Stimulated activated CD8-positive, alpha-beta memory T cell treated with anti-CD3 and anti-CD28 coated beads, Interleukin-4, amount 100 ng/mL, for 48 hours (primary cell): ENCODE results near the gene LRRC3B.

ENCODE experiments used
- DNase-seq: peaks from one replicate; pipeline ENCODE4 v3.0.0-alpha.2; 2020

LRRC3B gene

GRCh38 chr3:26634601-26635000, 12.0 kb downstream of the LRRC3B start:
- no peak for DNase-seq

- DNase-seq: no peak
Observed at GRCh38 chr3:26636096-26636727, 13.6 kb downstream of the LRRC3B start.

GRCh38 chr3:26637698-26638097, 15.1 kb downstream of the LRRC3B start:
- no peak for DNase-seq

DNA sequence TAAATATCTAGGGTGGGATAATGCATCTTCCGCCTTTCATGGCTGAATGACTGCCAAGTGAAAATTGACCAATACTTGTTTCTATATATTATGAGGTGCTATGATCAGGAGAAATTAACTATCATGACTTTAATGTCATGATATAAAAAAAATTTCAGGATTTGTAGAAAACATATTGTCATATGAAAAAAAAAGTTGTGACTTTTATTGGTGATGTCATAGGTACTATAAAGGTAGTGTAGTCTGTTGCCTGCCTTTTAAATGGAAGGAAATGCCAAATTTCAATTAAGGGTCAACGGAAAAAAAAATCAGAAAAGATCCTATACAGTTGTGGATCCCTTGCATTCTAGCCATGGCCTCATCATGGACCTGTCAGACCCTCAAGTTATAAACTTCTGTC, 15.5 kb downstream of the LRRC3B start:
- no peak for DNase-seq

DNA sequence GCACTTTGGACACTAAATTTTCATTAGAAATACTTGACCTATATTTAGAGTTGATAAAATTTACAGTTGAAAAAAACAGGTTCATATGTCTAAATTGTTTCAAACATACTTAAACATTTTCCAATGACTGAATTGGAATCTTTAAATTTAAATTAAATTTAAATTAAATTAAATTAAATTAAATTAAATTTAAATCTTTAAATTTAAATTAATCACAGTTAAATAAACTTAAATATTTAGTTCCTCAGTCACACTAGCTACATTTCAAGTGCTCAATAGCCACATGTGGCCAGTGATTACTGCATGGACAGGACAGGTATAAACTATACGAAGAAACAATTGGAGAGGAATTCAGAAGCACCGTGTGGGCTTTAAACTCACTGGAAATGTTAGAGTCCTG, 16.8 kb downstream of the LRRC3B start:
- no peak for DNase-seq

GRCh38 chr3:26647078-26647477, 24.5 kb downstream of the LRRC3B start:
- DNase-seq: no peak

DNA sequence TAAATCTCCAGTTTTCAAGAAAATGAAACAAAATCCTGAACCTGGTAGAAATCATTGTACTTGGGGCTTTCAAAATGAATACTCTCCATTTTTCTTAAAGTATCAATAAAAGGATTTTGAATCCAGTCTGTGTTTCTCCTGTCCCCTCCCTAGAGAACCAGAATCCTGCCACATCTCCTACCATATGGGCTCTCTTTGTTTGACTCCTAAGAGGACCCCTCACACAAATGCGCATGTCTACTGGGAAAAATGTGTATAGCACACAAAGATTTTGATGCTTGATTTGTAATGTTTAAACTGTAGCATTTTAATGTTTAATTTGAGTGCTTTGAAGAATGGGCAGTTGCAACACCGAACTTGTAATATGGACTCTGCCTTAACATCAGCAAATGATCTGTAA, 25.9 kb downstream of the LRRC3B start:
- no peak for DNase-seq

- DNase-seq: no peak
Observed at GRCh38 chr3:26652164-26652563, 29.6 kb downstream of the LRRC3B start.

DNA sequence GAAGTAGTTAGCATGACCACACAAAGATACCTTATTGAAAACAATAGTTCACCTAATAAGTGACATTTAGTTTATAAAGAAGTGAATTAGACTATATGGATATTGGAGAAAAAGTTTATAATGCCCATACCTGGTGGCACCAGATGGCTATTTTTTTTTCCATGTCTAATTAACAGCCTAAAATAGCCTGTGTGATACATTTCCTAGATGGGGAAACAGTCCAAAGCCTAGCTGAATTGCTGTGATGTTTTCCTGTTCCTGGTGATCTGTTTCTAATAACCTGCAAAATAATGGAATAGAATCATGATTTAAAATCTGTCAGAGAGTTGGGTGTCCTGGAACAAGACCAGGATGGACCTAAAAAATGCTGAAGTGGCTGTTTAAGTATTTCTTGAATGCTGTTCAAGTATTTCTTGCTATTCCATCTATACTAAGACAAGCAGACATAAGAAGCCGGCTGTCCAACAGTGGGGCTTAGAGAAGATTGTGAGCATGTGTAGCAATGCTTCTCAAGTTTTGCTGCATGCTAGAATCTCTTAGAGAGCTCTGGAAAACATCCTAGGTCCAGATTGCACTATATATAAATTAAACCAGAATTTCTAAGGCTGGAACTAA, 31.3 kb downstream of the LRRC3B start:
- no peak for DNase-seq

DNA sequence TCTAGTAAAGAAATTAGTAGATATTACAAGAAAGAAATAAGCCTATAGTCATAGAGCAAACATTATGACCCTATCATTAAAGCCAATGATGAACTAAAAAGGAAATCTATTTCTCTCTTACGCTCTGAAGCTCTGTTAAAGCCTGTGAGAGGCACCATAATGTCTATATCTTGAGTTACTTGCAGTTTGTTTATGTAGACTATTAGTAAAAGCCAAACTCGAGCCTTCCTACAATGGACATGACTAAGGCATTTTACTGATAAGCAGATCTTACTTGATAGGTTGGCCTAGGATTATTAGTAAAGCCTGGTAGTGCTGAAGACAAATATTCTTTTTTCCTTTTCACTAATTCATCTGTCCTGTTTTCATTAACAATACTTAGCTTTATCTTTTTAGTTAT, 32.7 kb downstream of the LRRC3B start:
- no peak for DNase-seq

DNA sequence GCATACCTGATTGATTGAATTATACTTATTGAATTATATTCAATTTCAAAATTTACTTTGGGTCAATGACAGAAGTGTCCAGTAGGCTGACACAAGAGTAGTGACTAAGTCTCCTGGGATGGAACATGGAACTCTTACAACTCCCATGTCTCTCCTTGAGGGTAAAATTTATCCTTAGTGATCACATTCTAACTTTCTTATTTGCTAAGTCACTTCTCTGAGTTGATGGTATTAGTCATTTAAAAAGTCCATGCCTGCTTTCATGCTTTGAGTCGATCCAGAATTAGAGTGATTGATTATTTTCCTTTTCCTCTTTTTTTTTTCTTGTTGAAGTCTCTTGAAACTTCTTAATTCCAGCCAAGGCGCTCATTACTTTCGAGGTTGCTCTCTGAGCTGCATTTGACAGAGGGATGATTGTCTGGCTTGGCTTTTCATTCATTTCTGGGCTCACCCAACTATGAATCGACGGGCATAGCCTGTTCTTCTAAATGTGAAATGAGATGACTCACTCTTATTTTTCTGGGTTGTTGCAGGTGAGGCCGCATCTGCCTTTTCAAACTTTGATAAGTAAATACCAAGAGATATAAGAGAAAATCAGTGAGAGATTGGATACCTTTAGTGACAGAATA, 34.9 kb downstream of the LRRC3B start:
- DNase-seq: no peak

DNA sequence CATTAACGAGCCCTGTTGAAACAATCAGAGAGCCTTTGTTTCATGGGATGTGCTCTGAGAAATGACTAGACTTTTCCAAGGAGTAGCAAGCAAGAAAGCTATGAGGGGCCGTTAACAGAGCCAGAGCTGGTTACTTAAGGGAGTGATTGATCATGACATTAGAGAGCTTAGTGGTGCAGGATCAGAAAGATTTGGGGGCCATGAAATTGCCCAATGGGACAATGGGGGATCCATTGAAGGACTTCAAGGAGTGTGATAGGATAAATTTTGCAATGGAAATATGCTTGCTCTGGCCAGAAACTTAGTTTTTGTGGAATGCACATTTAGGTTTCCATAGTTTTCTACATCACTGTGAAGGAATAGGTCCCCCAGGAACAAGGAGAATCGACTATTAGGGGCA, 45.6 kb downstream of the LRRC3B start:
- no peak for DNase-seq

DNA sequence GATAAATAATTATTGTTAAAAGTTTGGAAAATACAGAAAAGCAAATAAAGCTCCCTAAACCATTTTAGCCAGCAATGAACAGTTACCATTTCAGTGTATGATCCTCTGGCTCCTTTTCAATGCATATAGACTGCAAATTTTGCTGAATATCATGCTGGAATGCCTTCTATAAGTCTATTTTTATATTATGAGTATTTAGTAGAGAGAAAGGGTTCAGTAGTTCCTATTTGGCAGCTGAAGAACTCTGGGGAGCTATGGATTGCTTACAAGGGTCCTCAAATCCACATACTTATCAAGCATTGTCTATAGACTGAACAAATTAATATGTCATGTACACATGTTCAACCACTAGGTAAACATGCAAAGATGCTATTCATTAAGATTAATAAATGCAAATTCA, 46.1 kb downstream of the LRRC3B start:
- no peak for DNase-seq

DNA sequence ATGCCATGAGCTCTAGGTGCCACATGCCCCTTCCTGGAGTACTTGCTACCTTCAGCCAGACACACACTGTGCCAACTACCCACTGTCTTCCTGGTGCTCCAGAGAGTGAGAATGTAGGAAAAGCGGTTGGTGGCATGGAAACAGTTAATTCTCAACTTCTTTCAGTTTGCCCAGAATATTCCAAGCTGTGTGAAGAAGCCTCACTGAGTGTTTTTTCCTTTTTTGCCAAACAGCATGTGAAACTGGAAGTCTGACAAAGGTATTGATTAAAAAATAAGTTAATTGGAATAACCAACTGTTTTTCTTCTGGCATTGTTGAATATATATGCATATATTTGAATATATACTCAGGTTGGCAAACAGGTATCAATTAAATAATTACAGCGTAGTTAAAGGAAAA, 52.8 kb downstream of the LRRC3B start:
- no peak for DNase-seq

- no peak for DNase-seq
Observed at GRCh38 chr3:26681632-26682031, 59.1 kb downstream of the LRRC3B start.

DNA sequence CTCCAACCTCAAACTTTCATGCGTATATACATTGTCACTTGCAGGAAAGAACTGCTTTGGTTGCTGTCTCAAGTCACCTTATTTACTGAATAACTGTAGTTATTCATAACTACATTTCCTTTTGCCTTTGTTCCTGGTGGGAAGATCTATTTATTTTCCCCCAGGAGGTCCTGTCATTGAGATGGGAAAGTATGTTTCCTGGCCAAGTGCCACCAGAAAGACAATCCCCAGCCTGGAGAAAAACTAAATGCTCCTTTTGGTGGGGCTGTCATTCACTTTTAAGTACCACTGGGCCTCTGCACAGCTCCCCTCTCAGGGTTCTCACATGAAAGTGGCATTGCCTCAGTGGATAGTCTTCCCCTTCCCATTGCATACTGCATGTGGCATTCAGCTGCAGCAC, 59.8 kb downstream of the LRRC3B start:
- DNase-seq: no peak

- DNase-seq: no peak
Observed at GRCh38 chr3:26683902-26684301, 61.3 kb downstream of the LRRC3B start.

- no peak for DNase-seq
Observed at GRCh38 chr3:26687466-26687865, 64.9 kb downstream of the LRRC3B start.

GRCh38 chr3:26699553-26699952, 77.0 kb downstream of the LRRC3B start:
- no peak for DNase-seq

GRCh38 chr3:26703519-26703918, 80.9 kb downstream of the LRRC3B start:
- no peak for DNase-seq

GRCh38 chr3:26704736-26705135, 82.2 kb downstream of the LRRC3B start:
- no peak for DNase-seq

DNA sequence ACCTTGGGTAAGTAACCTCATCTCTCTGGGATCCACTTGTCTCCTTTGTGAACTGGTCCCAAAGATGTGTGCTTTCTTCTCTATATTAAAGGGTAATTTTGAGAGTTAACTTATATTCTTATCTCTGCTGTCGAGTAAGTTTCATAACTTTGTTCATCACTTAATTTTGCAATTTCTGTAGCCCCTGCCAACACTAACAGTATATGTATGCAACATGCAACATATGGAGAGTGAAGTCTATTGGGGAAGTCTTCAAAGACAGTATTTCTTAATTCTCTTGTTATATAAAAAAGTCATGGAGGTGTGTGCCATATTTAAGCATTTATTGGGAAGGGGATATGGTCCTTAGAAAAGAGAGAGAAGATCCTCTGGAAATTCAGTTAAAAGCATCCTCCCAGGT, 85.9 kb downstream of the LRRC3B start:
- DNase-seq: no peak

- DNase-seq: no peak
Observed at GRCh38 chr3:26712211-26713026, 89.8 kb downstream of the LRRC3B start.

DNA sequence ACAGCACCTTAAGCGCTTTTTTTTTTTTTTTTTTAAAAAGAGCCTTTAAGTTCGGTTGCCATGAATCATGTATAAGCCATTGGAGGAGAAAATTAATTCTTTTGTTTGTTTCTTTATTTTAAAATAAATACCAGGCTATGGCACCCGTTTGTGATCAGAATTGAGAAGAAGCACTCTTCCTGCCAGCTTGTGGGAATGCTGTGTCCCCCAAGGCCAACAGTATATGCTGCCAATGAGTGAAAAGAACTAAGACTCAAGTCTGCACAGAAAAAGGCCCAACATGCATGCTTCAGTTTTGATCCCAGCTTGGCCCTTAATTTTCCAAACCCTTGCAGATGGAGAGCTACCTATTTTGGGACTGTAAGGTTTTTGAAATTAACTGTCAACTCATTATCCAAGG, 90.5 kb downstream of the LRRC3B start:
- DNase-seq: no peak
